ENCODE measurements around the gene BPIFA1.

DNA sequence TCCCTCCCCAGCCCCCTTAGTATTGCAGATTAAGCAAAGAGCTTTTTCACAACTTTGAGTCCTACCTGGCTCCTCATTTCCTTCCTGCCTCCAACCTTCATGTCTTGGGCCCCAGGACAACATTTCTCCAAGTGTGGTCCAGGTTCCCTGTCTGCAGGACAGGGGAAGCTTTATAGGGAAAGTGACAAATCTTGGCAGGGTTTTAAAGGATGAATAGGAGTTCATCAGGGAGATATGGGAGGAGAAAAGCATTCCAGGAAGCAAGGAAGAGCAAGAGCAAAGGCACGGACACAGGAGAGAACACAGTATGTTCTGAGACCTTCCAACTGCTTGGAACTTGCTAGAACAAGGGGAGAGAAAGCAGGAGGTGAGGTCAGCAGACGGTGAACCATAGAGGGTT lies 49.1 kb downstream of the BPIFA1 start:
- TF ChIP-seq, protein P1, sequence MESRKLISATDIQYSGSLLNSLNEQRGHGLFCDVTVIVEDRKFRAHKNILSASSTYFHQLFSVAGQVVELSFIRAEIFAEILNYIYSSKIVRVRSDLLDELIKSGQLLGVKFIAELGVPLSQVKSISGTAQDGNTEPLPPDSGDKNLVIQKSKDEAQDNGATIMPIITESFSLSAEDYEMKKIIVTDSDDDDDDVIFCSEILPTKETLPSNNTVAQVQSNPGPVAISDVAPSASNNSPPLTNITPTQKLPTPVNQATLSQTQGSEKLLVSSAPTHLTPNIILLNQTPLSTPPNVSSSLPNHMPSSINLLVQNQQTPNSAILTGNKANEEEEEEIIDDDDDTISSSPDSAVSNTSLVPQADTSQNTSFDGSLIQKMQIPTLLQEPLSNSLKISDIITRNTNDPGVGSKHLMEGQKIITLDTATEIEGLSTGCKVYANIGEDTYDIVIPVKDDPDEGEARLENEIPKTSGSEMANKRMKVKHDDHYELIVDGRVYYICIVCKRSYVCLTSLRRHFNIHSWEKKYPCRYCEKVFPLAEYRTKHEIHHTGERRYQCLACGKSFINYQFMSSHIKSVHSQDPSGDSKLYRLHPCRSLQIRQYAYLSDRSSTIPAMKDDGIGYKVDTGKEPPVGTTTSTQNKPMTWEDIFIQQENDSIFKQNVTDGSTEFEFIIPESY (IDR thresholded peaks at IDR 0.05) = no peak
- TF ChIP-seq, protein P2, sequence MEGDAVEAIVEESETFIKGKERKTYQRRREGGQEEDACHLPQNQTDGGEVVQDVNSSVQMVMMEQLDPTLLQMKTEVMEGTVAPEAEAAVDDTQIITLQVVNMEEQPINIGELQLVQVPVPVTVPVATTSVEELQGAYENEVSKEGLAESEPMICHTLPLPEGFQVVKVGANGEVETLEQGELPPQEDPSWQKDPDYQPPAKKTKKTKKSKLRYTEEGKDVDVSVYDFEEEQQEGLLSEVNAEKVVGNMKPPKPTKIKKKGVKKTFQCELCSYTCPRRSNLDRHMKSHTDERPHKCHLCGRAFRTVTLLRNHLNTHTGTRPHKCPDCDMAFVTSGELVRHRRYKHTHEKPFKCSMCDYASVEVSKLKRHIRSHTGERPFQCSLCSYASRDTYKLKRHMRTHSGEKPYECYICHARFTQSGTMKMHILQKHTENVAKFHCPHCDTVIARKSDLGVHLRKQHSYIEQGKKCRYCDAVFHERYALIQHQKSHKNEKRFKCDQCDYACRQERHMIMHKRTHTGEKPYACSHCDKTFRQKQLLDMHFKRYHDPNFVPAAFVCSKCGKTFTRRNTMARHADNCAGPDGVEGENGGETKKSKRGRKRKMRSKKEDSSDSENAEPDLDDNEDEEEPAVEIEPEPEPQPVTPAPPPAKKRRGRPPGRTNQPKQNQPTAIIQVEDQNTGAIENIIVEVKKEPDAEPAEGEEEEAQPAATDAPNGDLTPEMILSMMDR (IDR thresholded peaks at IDR 0.05; ENCODE audit: low read depth, low read length, missing input control) = no peak
- TF ChIP-seq HNF4A (conservative IDR thresholded peaks at IDR 0.05) = no peak
- TF ChIP-seq, protein P3, sequence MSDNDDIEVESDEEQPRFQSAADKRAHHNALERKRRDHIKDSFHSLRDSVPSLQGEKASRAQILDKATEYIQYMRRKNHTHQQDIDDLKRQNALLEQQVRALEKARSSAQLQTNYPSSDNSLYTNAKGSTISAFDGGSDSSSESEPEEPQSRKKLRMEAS (IDR thresholded peaks at IDR 0.05) = no peak
- no peak for TF ChIP-seq SP1 (IDR thresholded peaks at IDR 0.05)
- no peak for TF ChIP-seq YY1 (IDR thresholded peaks at IDR 0.05)
- TF ChIP-seq, protein P4, sequence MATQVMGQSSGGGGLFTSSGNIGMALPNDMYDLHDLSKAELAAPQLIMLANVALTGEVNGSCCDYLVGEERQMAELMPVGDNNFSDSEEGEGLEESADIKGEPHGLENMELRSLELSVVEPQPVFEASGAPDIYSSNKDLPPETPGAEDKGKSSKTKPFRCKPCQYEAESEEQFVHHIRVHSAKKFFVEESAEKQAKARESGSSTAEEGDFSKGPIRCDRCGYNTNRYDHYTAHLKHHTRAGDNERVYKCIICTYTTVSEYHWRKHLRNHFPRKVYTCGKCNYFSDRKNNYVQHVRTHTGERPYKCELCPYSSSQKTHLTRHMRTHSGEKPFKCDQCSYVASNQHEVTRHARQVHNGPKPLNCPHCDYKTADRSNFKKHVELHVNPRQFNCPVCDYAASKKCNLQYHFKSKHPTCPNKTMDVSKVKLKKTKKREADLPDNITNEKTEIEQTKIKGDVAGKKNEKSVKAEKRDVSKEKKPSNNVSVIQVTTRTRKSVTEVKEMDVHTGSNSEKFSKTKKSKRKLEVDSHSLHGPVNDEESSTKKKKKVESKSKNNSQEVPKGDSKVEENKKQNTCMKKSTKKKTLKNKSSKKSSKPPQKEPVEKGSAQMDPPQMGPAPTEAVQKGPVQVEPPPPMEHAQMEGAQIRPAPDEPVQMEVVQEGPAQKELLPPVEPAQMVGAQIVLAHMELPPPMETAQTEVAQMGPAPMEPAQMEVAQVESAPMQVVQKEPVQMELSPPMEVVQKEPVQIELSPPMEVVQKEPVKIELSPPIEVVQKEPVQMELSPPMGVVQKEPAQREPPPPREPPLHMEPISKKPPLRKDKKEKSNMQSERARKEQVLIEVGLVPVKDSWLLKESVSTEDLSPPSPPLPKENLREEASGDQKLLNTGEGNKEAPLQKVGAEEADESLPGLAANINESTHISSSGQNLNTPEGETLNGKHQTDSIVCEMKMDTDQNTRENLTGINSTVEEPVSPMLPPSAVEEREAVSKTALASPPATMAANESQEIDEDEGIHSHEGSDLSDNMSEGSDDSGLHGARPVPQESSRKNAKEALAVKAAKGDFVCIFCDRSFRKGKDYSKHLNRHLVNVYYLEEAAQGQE (IDR thresholded peaks at IDR 0.05) = no peak
- TF ChIP-seq TAF1 (conservative IDR thresholded peaks at IDR 0.05) = no peak
- TF ChIP-seq RXRA (IDR thresholded peaks at IDR 0.05) = no peak
- no peak for TF ChIP-seq FOXA2 (IDR thresholded peaks at IDR 0.05)
- no peak for TF ChIP-seq EGR1 (IDR thresholded peaks at IDR 0.05; ENCODE audit: low read depth in 2 of 2)
- TF ChIP-seq JUND (IDR thresholded peaks at IDR 0.05) = no peak
- no peak for TF ChIP-seq FOXA1 (IDR thresholded peaks at IDR 0.05)
- no peak for TF ChIP-seq GABPA (IDR thresholded peaks at IDR 0.05 in 1 of 2, conservative IDR thresholded peaks at IDR 0.05 in 1 of 2)
